Panc1 (cell line): ENCODE results near the gene FAM53B. TPM values are rescaled to one million over a fixed set of nuclear protein-coding genes. Genes with fewer than 3 reads are reported as not detected.

Source experiments
- ATAC-seq: fragments of 200-7000 bp; cut with Tn5 transposase; 2 replicates; pipeline ENCODE4 v1.9.1; 2020; ENCODE audit warnings: mild to moderate bottlenecking, moderate library complexity
- BruUV-seq: library from RNA; stranded (reverse); fragments of 400-500 nt; replicated peaks from 2 replicates; lab custom pipeline; 2021; lab: Mats Ljungman, UMichigan
- CTCF ChIA-PET: fragments of 300-600 bp; sonication (Branson Sonifier 250); formaldehyde crosslinking; loops from one replicate; lab custom pipeline; 2022; ENCODE audit warnings: antibody characterized with exemption; lab: Charles Lee
- POLR2A ChIA-PET: fragments of 300-600 bp; sonication (Branson Sonifier 250); formaldehyde crosslinking; loops from one replicate; lab custom pipeline; 2022; ENCODE audit warnings: antibody characterized with exemption; lab: Charles Lee
- DNase-seq: peaks from one replicate; pipeline ENCODE4 v3.0.0-alpha.2; 2010; ENCODE audit warnings: low read depth, low spot score
- H3K27ac ChIP-seq: 2 replicates; pipeline ENCODE4 v1.5.1; 2011; ENCODE audit warnings: mild to moderate bottlenecking, low read length, inconsistent platforms
- H3K27me3 ChIP-seq: fragments of 200-500 bp; sonication (Bioruptor generic); 2 replicates; pipeline ENCODE4 v1.6.0; 2014; ENCODE audit warnings: low read length, inconsistent platforms; ENCODE audit not compliant: control insufficient read depth, insufficient read depth
- H3K36me3 ChIP-seq: fragments of 200-500 bp; sonication (Bioruptor generic); 2 replicates; pipeline ENCODE4 v1.5.1; 2014; ENCODE audit warnings: inconsistent platforms, mild to moderate bottlenecking, low read length, moderate library complexity; ENCODE audit not compliant: control insufficient read depth, insufficient read depth
- H3K4me1 ChIP-seq: 2 replicates; pipeline ENCODE4 v1.5.1; 2011; ENCODE audit warnings: inconsistent platforms, mild to moderate bottlenecking, low read length, moderate library complexity; ENCODE audit not compliant: control insufficient read depth, insufficient read depth
- H3K4me3 ChIP-seq, 2 experiments: 2 replicates each; pipeline ENCODE4 v1.5.1; 2011 to 2012; ENCODE audit warnings: low read depth in 2 of 2, low read length in 2 of 2, mild to moderate bottlenecking in 2 of 2, inconsistent platforms in 1 of 2, moderate library complexity in 1 of 2
- H3K9me3 ChIP-seq: fragments of 200-500 bp; sonication (Bioruptor generic); 2 replicates; pipeline ENCODE4 v1.5.1; 2014; ENCODE audit warnings: low read depth, mild to moderate bottlenecking, inconsistent platforms, low read length, moderate library complexity; ENCODE audit not compliant: control insufficient read depth, insufficient read depth
- POLR2AphosphoS5 ChIP-seq: IDR thresholded peaks from 2 replicates; pipeline ENCODE4 v1.6.1; 2012; ENCODE audit warnings: mild to moderate bottlenecking, low read depth, low read length, moderate library complexity
- SIN3A ChIP-seq: IDR thresholded peaks from 2 replicates; pipeline ENCODE4 v1.6.1; 2012; ENCODE audit warnings: low read depth, mild to moderate bottlenecking, low read length, moderate library complexity, borderline replicate concordance; ENCODE audit not compliant: insufficient read depth
- TCF7L2 ChIP-seq: IDR thresholded peaks from 2 replicates; pipeline ENCODE4 v1.6.1; 2011; ENCODE audit warnings: mild to moderate bottlenecking, low read depth, low read length, inconsistent platforms
- in situ Hi-C: cut with HindIII; loops from 2 replicates; pipeline ENCODE4 v1.10.0; 2016; ENCODE audit warnings: low sequenced_read_pairs, low pct_unique_long_range_greater_than_20kb
- intact Hi-C: fragments of 100-400 bp; cut with micrococcal nuclease; formaldehyde crosslinking; loops from one replicate; pipeline ENCODE4 v1.10.0; 2022; ENCODE audit not compliant: unreplicated experiment
- total RNA-seq: library from RNA; stranded (reverse); gene quantifications from one replicate; pipeline ENCODE4 v1.2.1, GENCODE V29; 2021; ENCODE audit not compliant: unreplicated experiment
- TF ChIP-seq, protein P1 (sequence below), 2 experiments: IDR thresholded peaks; 2 replicates each; pipeline ENCODE4 v1.6.1; 2011 to 2012; ENCODE audit warnings: low read depth in 2 of 2, control low read depth in 1 of 2, low read length in 1 of 2, mild to moderate bottlenecking in 1 of 2, moderate library complexity in 1 of 2; ENCODE audit not compliant: insufficient read depth in 1 of 2
- TF ChIP-seq, protein P2 (sequence below): fragments of 450-650 bp; IDR thresholded peaks from 2 replicates; pipeline ENCODE4 v1.5.1; 2017; ENCODE audit warnings: mild to moderate bottlenecking

FAM53B gene
- total RNA-seq, 1 experiment from 2014 or later: 42.5 TPM

DNA sequence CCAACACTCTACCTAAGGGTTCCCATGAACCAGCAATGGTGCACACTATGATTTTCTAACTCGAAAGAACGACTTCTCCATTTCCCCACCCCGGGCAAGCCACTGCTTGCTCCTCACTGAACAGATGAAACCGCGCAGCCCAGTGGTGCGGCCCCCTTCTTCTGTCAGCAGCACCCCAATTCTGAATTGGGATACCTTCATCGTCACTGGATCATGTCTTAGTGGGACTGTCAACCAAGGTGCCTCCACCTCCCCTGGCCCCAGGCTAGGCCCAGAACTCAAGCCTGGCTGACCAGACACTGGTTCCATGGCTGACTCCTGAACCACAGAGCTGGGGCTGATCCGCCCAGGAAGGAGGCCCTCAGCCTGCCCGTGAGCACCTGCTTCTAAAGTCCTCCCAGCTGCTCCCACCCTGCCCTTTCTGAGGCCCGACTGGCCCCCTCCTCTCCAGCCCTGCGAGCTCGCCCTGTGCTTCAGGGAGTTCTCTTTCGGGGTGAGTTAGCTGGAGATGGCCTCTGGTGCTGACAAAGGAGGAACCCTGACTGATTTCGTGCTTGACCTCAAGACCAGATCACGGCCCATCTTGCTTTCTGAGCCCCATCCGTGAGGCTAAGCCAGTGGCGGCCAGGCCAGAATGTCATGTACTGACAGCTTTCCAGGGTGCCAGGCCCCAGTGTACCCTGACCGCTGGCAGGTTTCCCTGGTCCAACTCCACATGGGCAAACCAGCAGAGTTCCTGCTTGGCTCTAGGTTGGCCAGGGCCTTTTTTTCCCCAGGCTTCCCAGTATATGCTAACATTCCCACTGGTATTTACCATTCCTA is 44.5 kb downstream of the FAM53B start:
- H3K4me3 ChIP-seq: no peak overlapping the region
- intact Hi-C loops: no loop called here
- H3K4me1 ChIP-seq: peaks cover 3% of the 10 kb centered on the region; the same call in 1 of the 2 replicates
- H3K9me3 ChIP-seq: no peaks in the 10 kb centered on the region
- DNase-seq: no peak
- in situ Hi-C loops: no loop called here
- POLR2A ChIA-PET: no interaction called here
- CTCF ChIA-PET: no interaction called here
- no peak overlapping the region for H3K27ac ChIP-seq
- H3K27me3 ChIP-seq: no peaks in the 10 kb centered on the region
- H3K36me3 ChIP-seq: no peaks in the 10 kb centered on the region; the same call in 1 of the 2 replicates
- no TSS peak for BruUV-seq
- no peak for ATAC-seq
- TF ChIP-seq, protein P1, sequence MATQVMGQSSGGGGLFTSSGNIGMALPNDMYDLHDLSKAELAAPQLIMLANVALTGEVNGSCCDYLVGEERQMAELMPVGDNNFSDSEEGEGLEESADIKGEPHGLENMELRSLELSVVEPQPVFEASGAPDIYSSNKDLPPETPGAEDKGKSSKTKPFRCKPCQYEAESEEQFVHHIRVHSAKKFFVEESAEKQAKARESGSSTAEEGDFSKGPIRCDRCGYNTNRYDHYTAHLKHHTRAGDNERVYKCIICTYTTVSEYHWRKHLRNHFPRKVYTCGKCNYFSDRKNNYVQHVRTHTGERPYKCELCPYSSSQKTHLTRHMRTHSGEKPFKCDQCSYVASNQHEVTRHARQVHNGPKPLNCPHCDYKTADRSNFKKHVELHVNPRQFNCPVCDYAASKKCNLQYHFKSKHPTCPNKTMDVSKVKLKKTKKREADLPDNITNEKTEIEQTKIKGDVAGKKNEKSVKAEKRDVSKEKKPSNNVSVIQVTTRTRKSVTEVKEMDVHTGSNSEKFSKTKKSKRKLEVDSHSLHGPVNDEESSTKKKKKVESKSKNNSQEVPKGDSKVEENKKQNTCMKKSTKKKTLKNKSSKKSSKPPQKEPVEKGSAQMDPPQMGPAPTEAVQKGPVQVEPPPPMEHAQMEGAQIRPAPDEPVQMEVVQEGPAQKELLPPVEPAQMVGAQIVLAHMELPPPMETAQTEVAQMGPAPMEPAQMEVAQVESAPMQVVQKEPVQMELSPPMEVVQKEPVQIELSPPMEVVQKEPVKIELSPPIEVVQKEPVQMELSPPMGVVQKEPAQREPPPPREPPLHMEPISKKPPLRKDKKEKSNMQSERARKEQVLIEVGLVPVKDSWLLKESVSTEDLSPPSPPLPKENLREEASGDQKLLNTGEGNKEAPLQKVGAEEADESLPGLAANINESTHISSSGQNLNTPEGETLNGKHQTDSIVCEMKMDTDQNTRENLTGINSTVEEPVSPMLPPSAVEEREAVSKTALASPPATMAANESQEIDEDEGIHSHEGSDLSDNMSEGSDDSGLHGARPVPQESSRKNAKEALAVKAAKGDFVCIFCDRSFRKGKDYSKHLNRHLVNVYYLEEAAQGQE (IDR thresholded peaks at IDR 0.05; ENCODE audit: insufficient read depth in 1 of 2, low read depth in 2 of 2, low read length in 1 of 2): no peak
- no peak for TF ChIP-seq POLR2AphosphoS5
- TF ChIP-seq, protein P2, sequence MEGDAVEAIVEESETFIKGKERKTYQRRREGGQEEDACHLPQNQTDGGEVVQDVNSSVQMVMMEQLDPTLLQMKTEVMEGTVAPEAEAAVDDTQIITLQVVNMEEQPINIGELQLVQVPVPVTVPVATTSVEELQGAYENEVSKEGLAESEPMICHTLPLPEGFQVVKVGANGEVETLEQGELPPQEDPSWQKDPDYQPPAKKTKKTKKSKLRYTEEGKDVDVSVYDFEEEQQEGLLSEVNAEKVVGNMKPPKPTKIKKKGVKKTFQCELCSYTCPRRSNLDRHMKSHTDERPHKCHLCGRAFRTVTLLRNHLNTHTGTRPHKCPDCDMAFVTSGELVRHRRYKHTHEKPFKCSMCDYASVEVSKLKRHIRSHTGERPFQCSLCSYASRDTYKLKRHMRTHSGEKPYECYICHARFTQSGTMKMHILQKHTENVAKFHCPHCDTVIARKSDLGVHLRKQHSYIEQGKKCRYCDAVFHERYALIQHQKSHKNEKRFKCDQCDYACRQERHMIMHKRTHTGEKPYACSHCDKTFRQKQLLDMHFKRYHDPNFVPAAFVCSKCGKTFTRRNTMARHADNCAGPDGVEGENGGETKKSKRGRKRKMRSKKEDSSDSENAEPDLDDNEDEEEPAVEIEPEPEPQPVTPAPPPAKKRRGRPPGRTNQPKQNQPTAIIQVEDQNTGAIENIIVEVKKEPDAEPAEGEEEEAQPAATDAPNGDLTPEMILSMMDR: no peak
- no peak for TF ChIP-seq SIN3A
- TF ChIP-seq TCF7L2: no peak

DNA sequence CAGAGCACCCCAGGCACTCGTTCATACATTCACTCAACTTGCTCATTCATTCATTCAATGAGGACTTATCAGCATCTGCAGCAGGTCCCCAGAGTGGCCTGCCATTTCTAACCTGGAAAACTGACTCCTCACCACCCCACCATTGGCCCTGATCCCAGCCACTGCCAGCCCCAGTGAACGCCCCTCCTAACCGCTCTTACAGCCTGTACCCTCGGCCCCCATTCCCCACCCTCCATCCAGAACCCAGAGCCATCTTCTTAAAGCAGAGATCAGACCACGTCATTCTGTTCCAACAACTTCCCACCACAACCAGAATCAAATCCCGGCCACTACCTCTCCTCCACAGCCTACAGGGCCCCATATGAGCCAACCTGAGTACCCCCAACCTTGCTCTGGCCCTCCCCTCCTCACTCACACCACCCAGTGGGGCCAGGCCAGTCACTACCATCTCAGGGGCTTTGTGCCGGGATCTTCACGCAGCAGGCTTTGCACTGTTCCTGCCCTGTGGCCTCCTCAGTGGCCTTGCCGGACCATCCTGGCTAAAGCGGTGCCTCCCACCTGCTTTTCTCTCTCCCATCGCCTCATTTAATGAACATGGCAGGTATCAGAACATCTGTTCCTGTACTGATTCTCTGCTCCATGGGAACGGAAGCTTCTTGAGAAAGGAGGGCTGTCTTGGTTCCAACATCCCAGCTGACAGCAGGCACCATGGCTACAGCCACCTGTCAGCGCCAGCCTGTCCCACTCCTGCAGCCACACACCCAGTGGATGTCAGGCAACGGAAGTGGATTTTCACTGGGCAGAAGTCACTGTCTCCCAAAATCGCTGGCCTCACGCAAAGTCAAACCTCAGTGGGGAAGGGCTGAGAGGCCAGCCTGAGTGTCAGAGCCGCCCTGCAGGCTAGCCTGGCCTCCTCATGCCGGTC is 45.4 kb downstream of the FAM53B start:
- H3K27me3 ChIP-seq: no peaks in the 10 kb centered on the region
- no peak overlapping the region for H3K4me3 ChIP-seq
- intact Hi-C loops (no loop called here), in situ Hi-C loops (no loop called here)
- no peak for DNase-seq
- H3K27ac ChIP-seq: no peak overlapping the region
- ChIA-PET CTCF (no interaction called here), POLR2A (no interaction called here)
- ATAC-seq: no peak
- no peaks in the 10 kb centered on the region; the same call in 1 of the 2 replicates for H3K36me3 ChIP-seq
- peaks cover 3% of the 10 kb centered on the region; the same call in 1 of the 2 replicates for H3K4me1 ChIP-seq
- H3K9me3 ChIP-seq: no peaks in the 10 kb centered on the region
- BruUV-seq: no TSS peak
- no peak for TF ChIP-seq TCF7L2
- TF ChIP-seq, protein P2: no peak
- no peak for TF ChIP-seq SIN3A
- TF ChIP-seq, protein P1 (IDR thresholded peaks at IDR 0.05; ENCODE audit: insufficient read depth in 1 of 2, low read depth in 2 of 2, low read length in 1 of 2): no peak
